OCI-LY3 (cell line): ENCODE results near the gene MISP.

Experiments
- EZH2phosphoT487 ChIP-seq: fragments of 200-600 bp; shearing (Covaris generic); IDR thresholded peaks from 2 replicates; pipeline ENCODE4 v1.6.1; 2018; ENCODE audit warnings: antibody characterized with exemption, mixed run types, low read depth
- TF ChIP-seq, protein P1 (sequence below): fragments of 200-600, 300-600 bp; sonication (generic); IDR thresholded peaks from 2 replicates; pipeline ENCODE4 v1.5.1; 2014; ENCODE audit warnings: antibody characterized with exemption, low read length, low read depth

DNA sequence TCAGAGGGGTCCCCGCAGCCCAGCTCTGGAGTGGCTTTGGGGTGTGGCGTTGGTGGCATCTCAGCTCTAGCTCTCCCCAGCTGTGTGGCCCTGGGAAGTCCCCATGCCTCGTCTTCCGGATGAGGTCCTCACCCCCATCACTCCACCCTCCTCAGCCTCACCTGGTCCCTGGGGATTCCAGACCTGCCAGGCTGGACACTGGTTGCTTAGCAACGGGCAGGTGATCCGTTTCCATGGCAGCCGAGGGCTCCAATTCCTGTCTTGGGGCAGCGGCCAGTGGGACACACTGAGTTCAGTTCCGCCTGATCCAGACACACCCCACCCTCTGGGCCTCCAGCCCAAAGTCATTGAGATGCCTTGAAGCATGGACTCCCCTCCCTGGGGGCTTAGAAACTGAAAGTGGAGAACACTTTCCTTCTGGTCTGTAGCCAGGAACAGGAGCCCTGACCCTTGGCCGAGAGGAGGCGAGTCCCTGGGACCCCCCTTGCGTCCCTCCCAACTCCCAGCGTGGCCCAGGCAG, 7.7 kb upstream of the MISP start:
- TF ChIP-seq EZH2phosphoT487, result no peak
- TF ChIP-seq, protein P1, sequence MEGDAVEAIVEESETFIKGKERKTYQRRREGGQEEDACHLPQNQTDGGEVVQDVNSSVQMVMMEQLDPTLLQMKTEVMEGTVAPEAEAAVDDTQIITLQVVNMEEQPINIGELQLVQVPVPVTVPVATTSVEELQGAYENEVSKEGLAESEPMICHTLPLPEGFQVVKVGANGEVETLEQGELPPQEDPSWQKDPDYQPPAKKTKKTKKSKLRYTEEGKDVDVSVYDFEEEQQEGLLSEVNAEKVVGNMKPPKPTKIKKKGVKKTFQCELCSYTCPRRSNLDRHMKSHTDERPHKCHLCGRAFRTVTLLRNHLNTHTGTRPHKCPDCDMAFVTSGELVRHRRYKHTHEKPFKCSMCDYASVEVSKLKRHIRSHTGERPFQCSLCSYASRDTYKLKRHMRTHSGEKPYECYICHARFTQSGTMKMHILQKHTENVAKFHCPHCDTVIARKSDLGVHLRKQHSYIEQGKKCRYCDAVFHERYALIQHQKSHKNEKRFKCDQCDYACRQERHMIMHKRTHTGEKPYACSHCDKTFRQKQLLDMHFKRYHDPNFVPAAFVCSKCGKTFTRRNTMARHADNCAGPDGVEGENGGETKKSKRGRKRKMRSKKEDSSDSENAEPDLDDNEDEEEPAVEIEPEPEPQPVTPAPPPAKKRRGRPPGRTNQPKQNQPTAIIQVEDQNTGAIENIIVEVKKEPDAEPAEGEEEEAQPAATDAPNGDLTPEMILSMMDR, result no peak
